ENCODE measurements around the gene CTNNA3.

DNA sequence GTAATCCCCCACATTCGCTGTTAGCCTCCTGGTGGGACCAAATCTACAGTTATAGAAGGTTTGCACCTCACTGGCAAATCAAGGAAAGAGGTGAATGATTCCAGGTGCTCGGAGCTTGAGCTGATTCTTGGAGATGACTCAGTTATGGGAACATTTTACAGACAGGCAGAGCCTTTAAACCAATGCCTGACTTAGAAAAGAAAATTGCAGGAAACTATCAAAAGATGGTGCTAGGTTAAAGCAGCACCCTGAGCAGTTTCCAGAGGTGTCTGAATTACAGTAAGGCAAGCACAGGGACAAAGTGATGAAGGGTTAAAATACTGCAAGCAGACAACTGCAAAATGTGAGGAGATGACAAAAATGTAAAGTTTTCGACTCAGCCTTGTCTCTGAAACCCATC is 767.2 kb downstream of the CTNNA3 start:
- TF ChIP-seq CTCF (IDR thresholded peaks at IDR 0.05) = no peak
- no peak for TF ChIP-seq POLR2A (IDR thresholded peaks at IDR 0.05)
